Measurements from ENCODE around the gene N4BP2L1.
"Not testable (repeated sequence)": the region's sequence is repeated elsewhere in the genome, so short reads cannot be mapped to it uniquely, and the experiment has no call there.

DNA sequence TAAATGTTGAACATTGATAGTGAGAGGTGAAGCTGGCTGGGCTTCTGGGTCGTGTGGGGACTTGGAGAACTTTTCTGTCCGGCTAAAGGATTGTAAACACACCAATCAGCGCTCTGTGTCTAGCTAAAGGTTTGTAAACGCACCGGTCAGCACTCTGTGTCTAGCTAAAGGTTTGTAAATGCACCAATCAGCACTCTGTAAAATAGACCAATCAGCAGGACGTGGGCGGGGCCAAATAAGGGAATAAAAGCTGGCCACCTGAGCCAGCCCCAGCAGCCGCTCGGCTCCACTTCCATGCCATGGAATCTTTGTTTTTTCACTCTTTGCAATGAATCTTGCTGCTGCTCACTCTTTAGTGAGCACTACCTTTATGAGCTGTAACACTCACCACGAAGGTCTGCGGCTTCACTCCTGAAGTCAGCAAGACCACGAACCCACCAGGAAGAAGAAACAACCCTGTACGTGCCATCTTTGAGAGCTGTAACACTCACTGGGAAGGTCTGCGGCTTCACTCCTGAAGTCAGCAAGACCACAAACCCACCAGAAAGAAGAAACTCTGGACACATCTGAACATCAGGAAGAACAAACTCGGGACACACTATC lies 77.0 kb downstream of the N4BP2L1 start:
- TF ChIP-seq, protein P1, sequence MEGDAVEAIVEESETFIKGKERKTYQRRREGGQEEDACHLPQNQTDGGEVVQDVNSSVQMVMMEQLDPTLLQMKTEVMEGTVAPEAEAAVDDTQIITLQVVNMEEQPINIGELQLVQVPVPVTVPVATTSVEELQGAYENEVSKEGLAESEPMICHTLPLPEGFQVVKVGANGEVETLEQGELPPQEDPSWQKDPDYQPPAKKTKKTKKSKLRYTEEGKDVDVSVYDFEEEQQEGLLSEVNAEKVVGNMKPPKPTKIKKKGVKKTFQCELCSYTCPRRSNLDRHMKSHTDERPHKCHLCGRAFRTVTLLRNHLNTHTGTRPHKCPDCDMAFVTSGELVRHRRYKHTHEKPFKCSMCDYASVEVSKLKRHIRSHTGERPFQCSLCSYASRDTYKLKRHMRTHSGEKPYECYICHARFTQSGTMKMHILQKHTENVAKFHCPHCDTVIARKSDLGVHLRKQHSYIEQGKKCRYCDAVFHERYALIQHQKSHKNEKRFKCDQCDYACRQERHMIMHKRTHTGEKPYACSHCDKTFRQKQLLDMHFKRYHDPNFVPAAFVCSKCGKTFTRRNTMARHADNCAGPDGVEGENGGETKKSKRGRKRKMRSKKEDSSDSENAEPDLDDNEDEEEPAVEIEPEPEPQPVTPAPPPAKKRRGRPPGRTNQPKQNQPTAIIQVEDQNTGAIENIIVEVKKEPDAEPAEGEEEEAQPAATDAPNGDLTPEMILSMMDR (IDR thresholded peaks at IDR 0.05), result not testable (repeated sequence)
- not testable (repeated sequence) for TF ChIP-seq POLR2A (IDR thresholded peaks at IDR 0.05)

Measured in adrenal gland (tissue), 5 donors.